ENCODE data around the gene CES2. TPM values are rescaled to one million over a fixed set of nuclear protein-coding genes. Genes with fewer than 3 reads are reported as not detected.

The CES2 gene
- total and polyA plus RNA-seq, 9 of the 15 experiments (the other 6 are each of a cell fraction or from before 2014, with no cell fraction given), result 2.2 to 37.9 (median 24.4) TPM

GRCh38 chr16:66899945-66900710, 35.2 kb upstream of the CES2 start (continued):
- TF ChIP-seq, protein P1, sequence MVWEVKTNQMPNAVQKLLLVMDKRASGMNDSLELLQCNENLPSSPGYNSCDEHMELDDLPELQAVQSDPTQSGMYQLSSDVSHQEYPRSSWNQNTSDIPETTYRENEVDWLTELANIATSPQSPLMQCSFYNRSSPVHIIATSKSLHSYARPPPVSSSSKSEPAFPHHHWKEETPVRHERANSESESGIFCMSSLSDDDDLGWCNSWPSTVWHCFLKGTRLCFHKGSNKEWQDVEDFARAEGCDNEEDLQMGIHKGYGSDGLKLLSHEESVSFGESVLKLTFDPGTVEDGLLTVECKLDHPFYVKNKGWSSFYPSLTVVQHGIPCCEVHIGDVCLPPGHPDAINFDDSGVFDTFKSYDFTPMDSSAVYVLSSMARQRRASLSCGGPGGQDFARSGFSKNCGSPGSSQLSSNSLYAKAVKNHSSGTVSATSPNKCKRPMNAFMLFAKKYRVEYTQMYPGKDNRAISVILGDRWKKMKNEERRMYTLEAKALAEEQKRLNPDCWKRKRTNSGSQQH (CRISPR knock-in tag; IDR thresholded peaks at IDR 0.05), result no peak
- TF ChIP-seq FOSL1 (tag; conservative IDR thresholded peaks at IDR 0.05), result peak; percentile 95
- peak; percentile 68 for TF ChIP-seq CUX1 (CRISPR knock-in tag; IDR thresholded peaks at IDR 0.05)
- TF ChIP-seq ZNF197 (CRISPR knock-in tag; IDR thresholded peaks at IDR 0.05; ENCODE audit: low read depth), result peak; percentile 91; the same call in 1 of the 2 replicates
- TF ChIP-seq, protein P2, sequence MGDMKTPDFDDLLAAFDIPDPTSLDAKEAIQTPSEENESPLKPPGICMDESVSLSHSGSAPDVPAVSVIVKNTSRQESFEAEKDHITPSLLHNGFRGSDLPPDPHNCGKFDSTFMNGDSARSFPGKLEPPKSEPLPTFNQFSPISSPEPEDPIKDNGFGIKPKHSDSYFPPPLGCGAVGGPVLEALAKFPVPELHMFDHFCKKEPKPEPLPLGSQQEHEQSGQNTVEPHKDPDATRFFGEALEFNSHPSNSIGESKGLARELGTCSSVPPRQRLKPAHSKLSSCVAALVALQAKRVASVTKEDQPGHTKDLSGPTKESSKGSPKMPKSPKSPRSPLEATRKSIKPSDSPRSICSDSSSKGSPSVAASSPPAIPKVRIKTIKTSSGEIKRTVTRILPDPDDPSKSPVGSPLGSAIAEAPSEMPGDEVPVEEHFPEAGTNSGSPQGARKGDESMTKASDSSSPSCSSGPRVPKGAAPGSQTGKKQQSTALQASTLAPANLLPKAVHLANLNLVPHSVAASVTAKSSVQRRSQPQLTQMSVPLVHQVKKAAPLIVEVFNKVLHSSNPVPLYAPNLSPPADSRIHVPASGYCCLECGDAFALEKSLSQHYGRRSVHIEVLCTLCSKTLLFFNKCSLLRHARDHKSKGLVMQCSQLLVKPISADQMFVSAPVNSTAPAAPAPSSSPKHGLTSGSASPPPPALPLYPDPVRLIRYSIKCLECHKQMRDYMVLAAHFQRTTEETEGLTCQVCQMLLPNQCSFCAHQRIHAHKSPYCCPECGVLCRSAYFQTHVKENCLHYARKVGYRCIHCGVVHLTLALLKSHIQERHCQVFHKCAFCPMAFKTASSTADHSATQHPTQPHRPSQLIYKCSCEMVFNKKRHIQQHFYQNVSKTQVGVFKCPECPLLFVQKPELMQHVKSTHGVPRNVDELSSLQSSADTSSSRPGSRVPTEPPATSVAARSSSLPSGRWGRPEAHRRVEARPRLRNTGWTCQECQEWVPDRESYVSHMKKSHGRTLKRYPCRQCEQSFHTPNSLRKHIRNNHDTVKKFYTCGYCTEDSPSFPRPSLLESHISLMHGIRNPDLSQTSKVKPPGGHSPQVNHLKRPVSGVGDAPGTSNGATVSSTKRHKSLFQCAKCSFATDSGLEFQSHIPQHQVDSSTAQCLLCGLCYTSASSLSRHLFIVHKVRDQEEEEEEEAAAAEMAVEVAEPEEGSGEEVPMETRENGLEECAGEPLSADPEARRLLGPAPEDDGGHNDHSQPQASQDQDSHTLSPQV (IDR thresholded peaks at IDR 0.05), result peak; percentile 91
- no peak for TF ChIP-seq SRSF3 (IDR thresholded peaks at IDR 0.05; ENCODE audit: insufficient read depth, low read length)
- TF ChIP-seq SMARCE1 (IDR thresholded peaks at IDR 0.05), result peak; percentile 93
- TF ChIP-seq FIP1L1 (IDR thresholded peaks at IDR 0.05; ENCODE audit: low read depth, low read length, poor library complexity, severe bottlenecking), result no peak
- no peak for TF ChIP-seq ZNF124 (CRISPR knock-in tag; IDR thresholded peaks at IDR 0.05)
- TF ChIP-seq MCM3 (IDR thresholded peaks at IDR 0.05), result no peak
- TF ChIP-seq, protein P3, sequence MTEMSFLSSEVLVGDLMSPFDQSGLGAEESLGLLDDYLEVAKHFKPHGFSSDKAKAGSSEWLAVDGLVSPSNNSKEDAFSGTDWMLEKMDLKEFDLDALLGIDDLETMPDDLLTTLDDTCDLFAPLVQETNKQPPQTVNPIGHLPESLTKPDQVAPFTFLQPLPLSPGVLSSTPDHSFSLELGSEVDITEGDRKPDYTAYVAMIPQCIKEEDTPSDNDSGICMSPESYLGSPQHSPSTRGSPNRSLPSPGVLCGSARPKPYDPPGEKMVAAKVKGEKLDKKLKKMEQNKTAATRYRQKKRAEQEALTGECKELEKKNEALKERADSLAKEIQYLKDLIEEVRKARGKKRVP (CRISPR knock-in tag; IDR thresholded peaks at IDR 0.05), result 0 out of 2 replicates have a peak, but pooled peaks have one; percentile 2
- peak; percentile 90 for TF ChIP-seq TBP (optimal IDR thresholded peaks at IDR 0.05; ENCODE audit: low read depth, low read length)
